COR-L47 (cell line): ENCODE measurements around the gene ZBTB7C.

Experiments used
- DNase-seq: peaks from one replicate; lab custom pipeline; 2025; lab: John Stamatoyannopoulos, UW

Gene ZBTB7C

DNA sequence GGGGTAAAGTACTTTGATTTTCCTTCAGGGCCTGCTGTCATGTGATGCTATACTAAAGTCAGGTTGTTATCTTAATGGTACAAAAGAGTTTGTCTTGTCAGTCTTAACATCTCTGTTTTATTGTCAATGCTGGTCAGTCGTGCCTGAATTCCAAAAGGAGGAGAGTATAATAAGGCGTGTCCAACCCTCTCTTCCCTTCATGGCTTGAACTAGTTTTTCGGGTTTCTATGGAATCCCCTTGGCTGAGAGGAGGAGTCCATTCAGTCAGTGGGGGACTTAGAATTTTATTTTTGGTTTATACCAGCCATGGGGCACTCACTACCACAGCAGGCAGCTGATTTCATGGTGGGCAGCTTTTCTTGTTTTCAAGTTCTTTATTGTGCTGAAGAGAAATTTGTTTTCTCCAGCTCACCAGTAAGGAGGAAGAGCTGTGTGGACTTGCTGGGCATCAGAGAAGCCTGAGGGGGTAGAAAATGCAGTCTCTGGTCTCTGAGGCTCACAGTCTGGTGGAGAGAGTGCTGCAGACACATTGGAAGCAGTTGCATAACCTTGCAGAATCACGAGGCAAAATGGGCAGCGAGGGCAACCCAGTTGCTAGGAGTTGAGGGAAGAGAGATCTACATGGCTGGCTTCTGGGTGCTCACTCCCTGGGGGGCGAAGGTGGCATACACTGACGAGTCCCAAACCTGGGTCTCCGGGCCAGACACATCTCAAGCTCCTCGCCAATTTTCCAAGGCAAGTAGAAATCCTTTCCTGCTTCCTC lies 193.1 kb downstream of the ZBTB7C start:
- DNase-seq: no peak

DNA sequence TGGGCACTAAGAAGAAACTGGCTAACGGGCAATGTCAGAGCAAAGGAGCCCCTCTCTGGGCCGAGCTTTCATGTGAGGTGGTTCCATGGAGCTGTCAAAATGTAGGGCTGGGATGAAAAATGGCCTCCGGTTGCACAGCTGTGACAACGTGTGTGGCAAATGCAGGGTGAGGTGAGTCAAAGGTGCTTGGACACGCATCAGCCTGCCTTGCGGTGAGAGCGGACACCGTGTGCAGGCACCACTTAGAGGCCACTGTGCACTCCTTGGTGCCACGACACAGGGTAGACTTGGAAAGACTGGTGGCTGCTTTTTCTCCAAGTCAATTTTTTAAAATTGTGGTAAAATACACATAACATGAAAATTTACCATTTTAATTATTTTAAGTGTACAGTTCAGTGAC lies 195.4 kb downstream of the ZBTB7C start:
- no peak for DNase-seq

DNA sequence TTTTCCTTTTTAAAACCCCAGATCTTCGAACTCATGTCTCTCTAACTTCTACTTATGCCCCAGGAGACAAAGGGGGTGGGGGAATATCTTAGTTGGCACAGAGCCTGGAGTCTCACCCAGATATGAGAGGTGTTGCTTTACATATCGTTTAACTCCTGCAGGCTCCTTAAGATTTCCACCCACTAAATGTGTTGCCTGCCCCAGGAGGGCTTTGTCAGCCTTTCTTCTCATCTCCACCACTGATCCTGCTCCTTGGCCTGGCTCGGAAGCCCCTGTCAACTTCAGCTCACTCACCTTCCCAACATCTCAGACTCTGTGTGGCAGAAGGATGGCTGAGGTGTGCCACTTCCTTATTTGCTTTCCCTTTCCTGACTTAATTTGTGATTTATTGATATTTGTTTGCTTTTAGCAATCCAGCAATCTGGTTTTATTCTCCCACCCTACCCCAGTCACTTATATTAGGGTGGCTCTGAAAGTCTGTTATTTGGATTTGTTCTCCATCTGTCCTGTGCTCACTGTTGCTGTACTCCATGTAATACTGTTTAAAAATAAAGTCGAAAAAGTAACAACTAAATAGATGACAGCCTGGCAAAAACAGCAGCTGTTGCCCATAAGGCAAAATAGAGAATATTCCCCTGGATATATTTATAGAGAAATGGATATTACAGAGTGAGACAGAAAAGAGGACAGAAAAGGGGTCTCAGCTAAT lies 200.6 kb downstream of the ZBTB7C start:
- DNase-seq: peak; percentile 41

DNA sequence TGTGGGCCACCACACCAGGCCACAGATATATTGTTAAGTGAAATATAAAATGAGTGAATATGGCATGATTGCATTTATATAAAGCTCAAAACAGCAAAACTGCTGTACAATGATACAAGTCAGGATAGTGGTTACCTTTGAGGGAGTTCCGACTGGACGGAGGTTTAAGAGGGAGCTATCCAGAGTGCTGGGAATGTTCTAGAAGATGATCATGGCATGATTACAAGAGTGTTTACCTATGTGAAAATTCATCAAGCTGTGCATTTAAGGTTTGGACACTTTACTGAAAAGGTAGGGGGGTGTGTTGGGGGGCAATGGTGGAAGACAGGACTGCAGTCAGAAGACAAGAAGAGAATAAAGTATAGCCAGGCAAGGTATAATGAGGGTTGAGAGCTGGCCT lies 201.4 kb downstream of the ZBTB7C start:
- no peak for DNase-seq

DNA sequence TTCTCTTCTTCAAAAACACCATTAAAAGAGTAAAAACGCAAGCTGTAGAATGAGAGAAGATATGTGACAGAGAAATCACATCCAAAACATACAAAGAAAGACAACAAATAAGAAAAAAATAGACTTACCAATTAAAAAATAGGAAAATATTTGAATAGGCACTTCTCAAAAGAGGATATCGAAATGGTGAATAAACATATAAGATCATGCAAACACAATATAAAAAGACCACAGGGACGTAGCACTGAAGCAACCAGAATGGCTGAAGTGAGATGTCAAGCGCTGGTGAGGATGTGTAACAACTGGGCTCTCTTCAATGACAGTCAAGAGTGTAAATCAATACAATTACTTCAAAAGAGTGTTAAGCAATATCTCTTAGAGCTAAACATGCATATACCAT lies 202.3 kb downstream of the ZBTB7C start:
- DNase-seq: no peak

DNA sequence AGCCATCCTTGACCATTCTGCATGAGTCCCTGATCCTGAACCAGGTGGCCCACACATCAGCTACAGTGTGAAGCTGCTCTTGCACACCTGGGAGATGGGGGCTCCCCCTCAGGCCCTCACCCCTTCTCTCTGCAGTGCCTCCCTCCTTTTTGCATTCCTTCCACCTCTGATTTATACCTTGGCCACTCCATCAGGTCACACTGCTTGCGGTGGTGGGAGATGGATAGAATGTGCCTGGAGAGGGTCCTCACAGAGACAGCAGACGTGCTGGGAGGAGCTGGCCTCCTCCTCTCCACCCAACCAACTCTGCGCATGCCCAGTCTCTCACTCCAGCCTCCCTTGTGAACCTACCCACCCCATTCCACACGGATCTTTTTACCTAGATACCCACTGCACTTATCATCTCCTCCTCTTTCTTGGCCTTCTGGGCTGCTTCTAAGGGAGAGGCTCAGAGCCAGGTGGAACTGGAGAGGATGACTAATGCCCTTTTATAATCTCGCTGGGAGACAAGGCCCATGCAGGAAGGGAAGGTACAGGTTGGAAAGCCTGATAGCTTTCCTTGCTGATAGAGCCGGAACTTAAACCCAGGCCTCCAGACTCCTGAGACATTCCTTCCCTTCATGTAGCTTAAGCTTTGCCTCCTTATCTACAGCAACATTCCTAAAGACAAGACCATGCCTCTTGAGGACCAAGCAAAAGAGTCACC lies 205.1 kb downstream of the ZBTB7C start:
- no peak for DNase-seq

DNA sequence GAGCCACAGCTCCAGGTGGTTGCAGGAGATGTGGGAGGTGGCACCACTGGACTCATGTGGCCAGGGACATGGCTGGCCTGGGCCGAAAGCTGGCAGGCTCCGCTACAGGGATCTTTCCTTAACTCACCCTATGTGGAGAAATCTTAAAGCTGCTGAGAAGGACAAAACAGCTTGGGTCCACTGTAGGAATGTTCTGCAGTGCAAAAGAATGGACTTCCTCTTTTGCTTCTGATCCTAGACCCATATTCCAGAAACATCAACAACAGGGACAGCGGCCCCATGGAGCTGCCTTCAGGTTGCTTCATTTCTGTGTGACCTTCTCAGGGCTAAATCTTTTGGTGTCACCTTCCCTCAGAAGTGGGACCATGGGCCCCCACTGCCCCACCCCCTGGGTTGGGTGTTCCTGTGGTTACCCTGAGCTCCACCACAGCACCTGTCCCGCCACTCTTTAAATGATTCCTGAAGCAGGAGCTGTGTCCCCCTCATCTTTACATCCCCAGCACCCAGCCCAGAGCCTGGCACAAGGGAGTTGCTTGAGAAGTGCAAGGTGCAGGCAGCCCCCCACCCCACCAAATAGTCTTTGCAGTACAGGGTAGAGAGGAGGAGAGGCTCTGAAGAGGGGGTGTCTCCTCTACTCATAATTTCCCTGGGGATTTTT lies 205.8 kb downstream of the ZBTB7C start:
- no peak for DNase-seq

DNA sequence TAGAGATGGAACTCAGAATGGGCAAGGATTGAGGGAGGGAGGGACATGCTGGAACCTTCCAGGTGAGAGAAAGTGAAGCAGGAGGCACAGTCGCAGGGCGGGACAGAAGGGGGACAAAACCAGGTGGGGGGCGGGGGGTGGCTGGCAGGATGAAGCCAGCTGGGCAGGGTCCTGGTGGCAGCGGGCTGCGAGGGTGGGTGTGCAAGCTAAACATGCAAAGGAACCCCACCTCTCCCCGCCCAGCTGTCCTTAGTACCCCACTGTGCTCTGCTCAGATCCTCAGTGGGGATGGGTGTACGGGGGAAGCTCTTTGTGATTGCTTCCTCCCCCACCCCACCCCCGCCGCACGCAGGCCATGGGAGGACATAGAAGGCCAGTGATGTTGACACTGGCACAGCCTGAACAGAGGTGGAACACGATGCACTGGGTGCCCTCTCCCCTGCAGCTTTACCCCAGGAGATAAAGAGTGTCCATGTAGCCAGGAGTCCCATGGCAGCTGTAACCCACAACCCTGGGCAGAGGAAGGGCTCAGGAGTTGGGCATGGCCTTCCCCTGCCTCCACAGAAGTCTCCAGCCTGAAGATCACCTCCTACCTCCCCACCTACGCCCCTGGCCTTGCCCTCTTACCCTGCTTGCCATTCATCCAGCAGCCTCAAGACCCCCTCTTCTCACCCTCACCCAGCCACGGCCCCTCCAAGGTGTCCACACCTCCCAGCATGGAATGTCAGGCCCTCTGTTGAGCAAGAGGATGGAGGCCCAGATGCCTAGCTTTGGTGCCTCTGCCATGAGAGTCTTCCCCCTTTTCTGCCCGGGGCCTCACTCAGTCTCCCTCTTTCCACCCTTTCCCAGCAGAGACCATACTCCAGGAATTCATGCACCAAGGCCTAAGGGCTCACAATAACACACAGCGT lies 206.6 kb downstream of the ZBTB7C start:
- no peak for DNase-seq

DNA sequence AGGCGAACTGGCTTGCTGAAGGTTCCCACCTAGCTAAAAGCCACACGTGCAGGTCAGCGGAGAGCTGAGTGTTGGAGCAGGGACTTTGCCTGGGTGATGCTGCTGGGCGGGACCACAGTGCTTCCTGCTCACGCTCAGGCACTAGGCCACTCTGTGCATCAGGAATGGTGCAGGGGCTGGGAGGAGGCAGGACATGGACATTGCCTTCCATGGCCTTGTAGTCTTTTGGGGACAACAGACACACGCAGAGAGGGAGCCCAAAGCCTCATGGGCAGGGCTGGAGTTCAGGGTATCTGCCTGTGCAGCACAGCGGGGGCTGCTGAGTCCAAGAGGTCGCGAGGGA lies 207.2 kb downstream of the ZBTB7C start:
- no peak for DNase-seq

DNA sequence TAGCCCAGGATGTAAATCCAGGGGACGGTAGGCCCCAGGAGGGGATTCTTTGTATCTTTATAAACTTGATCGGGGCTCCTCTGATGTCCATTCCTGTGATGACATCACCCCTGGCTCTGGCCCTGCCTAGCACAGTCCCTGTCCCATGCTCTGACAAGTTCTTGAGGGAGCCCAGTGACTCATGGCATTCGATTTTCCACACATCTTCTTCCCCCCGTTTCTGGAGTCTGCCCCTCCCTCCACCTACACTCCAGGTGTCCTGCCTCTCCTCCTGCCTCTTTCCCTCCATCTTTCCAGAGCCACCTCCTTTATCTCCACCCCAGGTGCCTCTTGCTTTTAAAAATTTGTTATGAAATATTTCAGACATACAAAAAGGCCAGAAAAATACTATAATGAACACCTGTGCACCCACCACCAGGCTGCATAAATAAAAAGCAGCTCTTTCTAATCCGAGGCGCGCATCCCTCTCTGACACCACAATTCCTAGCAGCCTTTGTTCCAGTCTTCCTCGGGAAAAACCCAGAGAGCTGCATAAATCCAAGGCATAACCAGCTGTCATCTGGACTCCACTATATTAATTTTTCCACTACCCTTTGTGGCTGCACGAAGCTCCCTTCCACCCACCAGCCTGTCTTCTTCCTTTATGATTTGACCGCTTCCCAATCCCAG lies 207.7 kb downstream of the ZBTB7C start:
- no peak for DNase-seq

DNA sequence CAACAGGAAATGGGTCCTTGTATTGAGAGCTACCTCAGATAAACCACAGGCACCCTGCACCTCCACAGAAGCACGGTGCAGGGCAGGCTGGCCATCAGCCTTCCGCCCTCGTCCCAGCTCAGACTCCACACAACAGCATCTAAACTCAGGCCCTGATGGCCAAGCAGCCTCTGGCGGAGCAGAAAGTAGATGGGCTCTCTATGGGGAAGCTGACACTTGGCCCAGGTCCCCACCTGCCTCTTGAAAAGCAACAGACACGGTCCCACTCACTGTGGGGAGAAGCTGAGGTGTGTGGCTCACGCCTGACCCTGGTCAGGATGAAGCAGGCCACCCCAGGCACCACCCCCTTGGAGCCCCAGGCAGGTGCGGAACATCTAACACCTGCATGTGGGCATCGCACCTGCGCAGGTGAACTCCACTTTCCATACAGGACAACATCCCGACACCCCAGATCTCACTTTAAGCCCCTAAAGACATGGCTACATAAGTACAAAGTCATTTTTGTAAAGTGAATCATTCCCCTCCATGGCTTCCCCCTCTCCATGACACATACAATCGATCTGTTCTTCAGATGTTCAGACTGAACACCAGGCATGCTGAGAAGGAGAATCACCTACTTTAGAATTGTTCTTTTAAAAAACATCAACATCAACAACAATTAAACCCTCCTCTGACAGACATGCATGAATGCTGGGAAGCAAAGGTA lies 208.4 kb downstream of the ZBTB7C start:
- DNase-seq: no peak

DNA sequence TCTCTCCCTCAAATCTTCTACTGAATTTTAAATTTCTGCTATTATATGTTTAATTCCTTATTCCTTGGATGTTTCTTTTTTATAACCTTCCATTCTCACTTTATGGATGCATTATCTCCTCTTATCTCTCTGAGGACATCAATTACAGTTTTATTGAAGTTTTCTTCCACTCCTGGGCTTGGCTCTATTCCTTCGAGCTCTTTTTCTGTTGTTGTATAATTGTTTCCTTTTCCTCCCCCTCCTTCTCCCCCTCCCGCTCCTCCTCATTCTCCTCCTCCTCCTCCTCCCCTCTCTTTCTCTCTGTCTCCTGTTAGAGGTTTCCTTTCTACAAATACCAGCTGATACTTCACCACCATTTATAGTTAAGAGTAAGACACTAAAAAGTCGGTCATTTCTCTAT lies 209.8 kb downstream of the ZBTB7C start:
- DNase-seq: no peak

DNA sequence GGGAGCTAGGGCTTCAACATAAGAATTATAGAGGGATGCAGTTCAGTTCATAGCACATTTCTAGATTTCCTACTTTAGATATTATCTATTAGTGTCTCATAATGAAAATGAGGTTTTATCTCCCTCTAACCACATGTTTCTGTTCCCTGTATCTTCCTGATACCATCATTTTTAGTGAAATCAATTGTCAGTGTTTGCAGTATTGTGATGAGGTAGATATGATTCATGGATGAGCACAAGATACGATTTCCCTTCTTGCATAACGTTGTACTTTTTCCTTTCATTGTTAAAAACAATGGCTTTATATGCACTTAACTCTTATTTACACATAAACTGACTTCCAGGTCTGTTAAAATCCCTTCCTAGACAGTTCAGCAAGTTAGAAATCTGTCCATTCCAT lies 211.4 kb downstream of the ZBTB7C start:
- DNase-seq: no peak

DNA sequence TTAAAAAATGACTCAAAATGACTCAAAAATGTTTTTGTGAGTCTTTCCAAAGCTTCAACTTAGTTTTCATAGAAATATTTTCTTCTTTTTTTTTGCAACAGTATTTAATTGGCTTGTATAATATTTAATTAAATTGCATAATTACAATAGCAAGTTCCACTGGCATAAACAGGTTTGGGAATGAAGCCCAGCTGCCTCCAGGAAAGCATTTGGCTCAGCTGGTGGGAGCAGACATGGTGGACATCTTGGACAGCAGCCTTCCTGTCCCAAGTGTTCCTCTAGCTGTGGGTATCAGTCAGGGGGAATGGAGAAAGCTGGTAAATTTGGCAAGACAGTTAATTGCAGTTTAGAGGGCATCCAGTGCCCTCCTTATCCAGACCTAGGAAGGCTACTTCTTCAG lies 213.4 kb downstream of the ZBTB7C start:
- DNase-seq: no peak

DNA sequence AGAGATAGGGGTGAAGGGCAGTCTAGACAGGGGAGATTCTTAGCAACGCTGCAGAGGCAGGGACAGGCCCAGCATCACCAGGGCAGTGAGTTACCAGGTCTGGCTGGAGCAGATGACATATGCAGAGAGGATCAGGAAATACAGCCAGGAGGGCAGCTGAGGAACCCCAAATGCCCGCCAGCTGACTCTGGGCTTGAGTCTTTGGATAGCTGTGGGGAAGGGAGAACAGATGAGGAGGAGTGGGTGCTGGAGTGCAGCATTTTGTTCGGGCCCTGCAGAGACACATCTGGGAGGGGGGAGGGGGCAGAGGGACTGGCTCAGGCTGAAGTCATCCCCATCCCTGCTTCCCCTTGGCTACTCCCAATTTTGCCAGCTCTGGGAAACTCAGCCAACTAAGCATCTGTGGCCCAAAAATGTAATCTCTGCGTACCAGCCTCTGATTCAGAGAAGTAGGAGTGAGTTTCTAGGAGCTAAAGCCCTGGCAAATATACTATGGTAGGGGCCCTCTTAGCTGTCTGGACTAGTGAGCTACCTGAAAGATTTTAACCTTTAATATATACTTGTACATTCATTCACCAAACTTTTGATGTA lies 214.5 kb downstream of the ZBTB7C start:
- no peak for DNase-seq

DNA sequence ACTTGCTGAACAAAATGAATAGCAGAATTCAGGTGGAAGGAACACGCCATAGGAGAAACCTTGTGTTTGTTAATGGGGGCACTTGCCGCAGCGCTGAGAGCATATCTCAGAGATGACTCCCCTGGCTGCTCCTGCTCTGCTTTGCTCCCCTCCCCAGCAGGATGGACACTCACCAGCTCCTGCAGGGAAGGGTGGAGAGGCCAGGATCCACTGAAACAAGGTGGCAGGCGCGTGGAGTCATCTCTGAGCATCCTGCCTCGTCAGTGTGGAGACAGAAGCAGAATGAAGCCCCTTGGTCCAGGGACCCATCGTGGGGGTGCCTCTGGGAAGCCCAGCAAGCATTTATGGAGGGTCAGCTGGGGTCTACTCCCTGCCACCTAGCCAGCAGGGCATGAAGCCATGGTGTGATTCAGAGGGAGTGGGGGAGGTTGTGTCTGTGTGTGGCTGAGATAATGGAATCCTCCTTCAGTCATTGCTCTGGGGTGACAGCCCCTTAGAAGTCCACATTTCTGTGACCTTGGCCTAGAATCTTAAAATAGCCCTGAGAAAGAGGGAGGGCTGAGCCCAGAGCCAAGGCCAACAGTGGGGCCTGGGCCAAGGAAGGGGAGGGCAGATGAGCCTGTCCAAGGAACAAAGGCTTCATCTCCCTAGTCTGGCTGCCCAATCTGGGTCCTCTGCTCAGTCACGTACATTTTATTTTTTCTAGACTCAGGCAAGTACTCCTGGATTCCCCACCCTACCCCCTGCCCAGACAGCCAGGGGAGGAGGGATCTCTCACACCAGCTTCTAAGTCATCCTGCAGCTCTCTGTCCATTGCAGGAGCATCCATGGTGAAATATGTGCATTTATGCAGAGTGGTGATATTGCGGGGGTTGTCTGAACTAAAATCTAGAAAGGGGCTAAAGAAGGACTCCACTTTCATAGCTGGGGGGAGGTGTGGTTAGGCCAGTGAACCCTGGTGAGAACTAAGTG lies 215.4 kb downstream of the ZBTB7C start:
- no peak for DNase-seq

DNA sequence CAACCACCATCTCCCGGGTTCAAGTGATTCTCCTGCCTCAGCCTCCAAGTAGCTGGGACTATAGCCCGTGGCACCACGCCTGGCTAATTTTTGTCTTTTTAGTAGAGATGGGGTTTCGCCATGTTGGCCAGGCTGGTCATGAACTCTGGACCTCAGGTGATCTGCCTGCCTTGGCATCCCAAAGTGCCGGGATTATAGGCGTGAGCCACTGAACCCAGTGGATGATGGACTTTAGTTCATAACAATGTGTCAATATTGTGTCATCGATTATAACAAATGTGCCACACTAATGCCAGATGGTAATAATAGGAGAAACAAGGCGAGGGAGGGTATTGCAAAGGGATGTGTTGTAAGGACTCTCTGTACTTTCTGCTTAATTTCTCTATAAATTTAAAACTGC lies 216.6 kb downstream of the ZBTB7C start:
- no peak for DNase-seq

DNA sequence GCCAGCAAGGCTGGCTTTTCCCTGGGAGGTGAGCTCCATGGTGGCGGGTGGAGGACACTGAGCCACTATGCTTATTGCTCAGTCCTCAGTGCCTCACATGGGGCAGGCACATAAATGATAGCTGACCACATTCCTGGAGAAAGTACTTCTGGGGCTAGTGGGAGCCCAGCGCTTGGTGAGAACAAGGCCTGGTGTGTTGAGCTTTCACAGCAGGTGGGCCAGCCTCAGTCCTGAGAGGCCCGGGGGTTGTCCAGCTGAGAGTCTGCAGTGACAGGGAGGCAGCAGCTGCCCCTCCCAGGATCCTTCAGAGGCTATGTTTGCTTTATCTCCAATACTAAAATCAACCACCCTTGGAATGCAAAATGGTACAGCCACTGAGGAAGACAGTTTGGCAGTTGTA lies 217.7 kb downstream of the ZBTB7C start:
- DNase-seq: peak; percentile 14

DNA sequence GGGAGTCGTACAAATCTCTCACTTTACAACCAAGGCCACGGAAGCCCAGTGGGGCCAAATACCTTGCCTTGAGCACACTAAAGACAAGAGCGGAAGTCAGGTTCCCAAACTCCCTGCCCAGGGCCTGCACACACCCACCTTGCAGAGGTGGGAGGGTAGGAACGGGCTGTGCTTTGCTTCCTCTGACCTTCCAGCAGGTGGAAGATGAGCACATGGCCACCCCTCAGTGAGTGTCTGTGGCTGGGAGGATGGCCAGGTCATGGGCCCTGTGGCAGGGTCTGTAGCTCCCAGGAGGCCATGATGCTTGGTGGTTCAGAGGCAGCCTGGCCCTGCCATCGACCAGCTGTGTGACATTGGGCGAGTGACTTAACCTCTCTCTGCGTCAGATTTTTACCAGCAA lies 218.2 kb downstream of the ZBTB7C start:
- DNase-seq: no peak
